ENCODE results near the gene NFKBIL1. TPM values are rescaled to one million over a fixed set of nuclear protein-coding genes. Genes with fewer than 3 reads are reported as not detected.
A peak's percentile ranks its signal among the peaks of the same experiment; 100 is the strongest.

The NFKBIL1 gene
- total RNA-seq, 2 donors from 2014 or later, result 17.4 to 26.3 TPM

GRCh38 chr6:31559958-31560696 lies 12.7 kb downstream of the NFKBIL1 start:
- no peak overlapping the region for H3K4me3 Mint-ChIP-seq
- Histone ChIP-seq H3K36me3 (ENCODE audit: control insufficient read depth, insufficient read depth, low read length) (peaks cover 19% of the 10 kb centered on the region), H3K27ac (ENCODE audit: low read depth, low read length) (peak overlapping the region; percentile 47), H3K9me3 (ENCODE audit: control insufficient read depth, low read length) (no peaks in the 10 kb centered on the region), H3K9ac (ENCODE audit: extremely low read depth, low read length, poor library complexity, severe bottlenecking) (no peak overlapping the region), H3K27me3 (ENCODE audit: control insufficient read depth, insufficient read depth, low read length, poor library complexity, severe bottlenecking) (no peaks in the 10 kb centered on the region), H3K4me1 (ENCODE audit: control insufficient read depth, insufficient read depth, low read length) (no peaks in the 10 kb centered on the region), H3K4me3 (ENCODE audit: low read length) (no peak overlapping the region)
- H3K36me3 Mint-ChIP-seq (ENCODE audit: low read depth), result peaks cover 13% of the 10 kb centered on the region
- 67 to 87% methylated on average over 4 to 7 of the region's 7 CpGs for WGBS, 2 experiments (ENCODE audit: insufficient coverage in 1 of 2, insufficient read length in 1 of 2)
- H3K27me3 Mint-ChIP-seq (ENCODE audit: insufficient read depth), result no peaks in the 10 kb centered on the region
- TF ChIP-seq CTCF (conservative IDR thresholded peaks at IDR 0.05), result no peak
- no peak overlapping the region for H3K27ac Mint-ChIP-seq
- no peaks in the 10 kb centered on the region for H3K4me1 Mint-ChIP-seq
- no peaks in the 10 kb centered on the region for H3K9me3 Mint-ChIP-seq
- no peak for DNase-seq

GRCh38 chr6:31560697-31561058 lies 13.3 kb downstream of the NFKBIL1 start:
- Histone ChIP-seq H3K4me1 (ENCODE audit: control insufficient read depth, insufficient read depth, low read length) (no peaks in the 10 kb centered on the region), H3K27ac (ENCODE audit: low read depth, low read length) (peak overlapping the region; percentile 2), H3K9me3 (ENCODE audit: control insufficient read depth, low read length) (no peaks in the 10 kb centered on the region), H3K4me3 (ENCODE audit: low read length) (no peak overlapping the region), H3K9ac (ENCODE audit: extremely low read depth, low read length, poor library complexity, severe bottlenecking) (no peak overlapping the region), H3K27me3 (ENCODE audit: control insufficient read depth, insufficient read depth, low read length, poor library complexity, severe bottlenecking) (no peaks in the 10 kb centered on the region), H3K36me3 (ENCODE audit: control insufficient read depth, insufficient read depth, low read length) (peaks cover 19% of the 10 kb centered on the region)
- Mint-ChIP-seq H3K9me3 (no peaks in the 10 kb centered on the region), H3K4me1 (no peaks in the 10 kb centered on the region), H3K27ac (no peak overlapping the region), H3K36me3 (ENCODE audit: low read depth) (peaks cover 13% of the 10 kb centered on the region), H3K4me3 (no peak overlapping the region), H3K27me3 (ENCODE audit: insufficient read depth) (no peaks in the 10 kb centered on the region)
- DNase-seq, result no peak
- no peak for TF ChIP-seq CTCF (conservative IDR thresholded peaks at IDR 0.05)

- peak; percentile 73 for DNase-seq
- H3K4me1 ChIP-seq (ENCODE audit: control insufficient read depth, insufficient read depth, low read length), result no peaks in the 10 kb centered on the region
- 73 to 76% methylated on average over 5 to 9 of the region's 9 CpGs for WGBS, 2 experiments (ENCODE audit: insufficient coverage in 1 of 2, insufficient read length in 1 of 2)
- no peak overlapping the region for H3K4me3 ChIP-seq (ENCODE audit: low read length)
- no peaks in the 10 kb centered on the region for H3K9me3 Mint-ChIP-seq
- H3K27me3 Mint-ChIP-seq (ENCODE audit: insufficient read depth), result peaks cover 3% of the 10 kb centered on the region
- H3K36me3 ChIP-seq (ENCODE audit: control insufficient read depth, insufficient read depth, low read length), result no peaks in the 10 kb centered on the region
- peak overlapping the region; percentile 45 for H3K27ac Mint-ChIP-seq
- peaks cover 4% of the 10 kb centered on the region for H3K4me1 Mint-ChIP-seq
- H3K4me3 Mint-ChIP-seq, result no peak overlapping the region
- no peaks in the 10 kb centered on the region for H3K27me3 ChIP-seq (ENCODE audit: control insufficient read depth, insufficient read depth, low read length, poor library complexity, severe bottlenecking)
- no peaks in the 10 kb centered on the region for H3K9me3 ChIP-seq (ENCODE audit: control insufficient read depth, low read length)
- H3K9ac ChIP-seq (ENCODE audit: extremely low read depth, low read length, poor library complexity, severe bottlenecking), result no peak overlapping the region
- H3K27ac ChIP-seq (ENCODE audit: low read depth, low read length), result no peak overlapping the region
- no peaks in the 10 kb centered on the region for H3K36me3 Mint-ChIP-seq (ENCODE audit: low read depth)
- TF ChIP-seq CTCF (conservative IDR thresholded peaks at IDR 0.05), result no peak
These were observed 20.3 kb downstream of the NFKBIL1 start for GRCh38 chr6:31567531-31568370.
